GM21423 (cell line): Measurements from ENCODE around the gene LANCL1.

Experiments
- ATAC-seq: cut with Tn5 transposase; IDR thresholded peaks from one replicate; pipeline ENCODE4 v1.9.1; 2021; ENCODE audit warnings: mild to moderate bottlenecking, moderate library complexity; ENCODE audit not compliant: unreplicated experiment

The LANCL1 gene, protein sequence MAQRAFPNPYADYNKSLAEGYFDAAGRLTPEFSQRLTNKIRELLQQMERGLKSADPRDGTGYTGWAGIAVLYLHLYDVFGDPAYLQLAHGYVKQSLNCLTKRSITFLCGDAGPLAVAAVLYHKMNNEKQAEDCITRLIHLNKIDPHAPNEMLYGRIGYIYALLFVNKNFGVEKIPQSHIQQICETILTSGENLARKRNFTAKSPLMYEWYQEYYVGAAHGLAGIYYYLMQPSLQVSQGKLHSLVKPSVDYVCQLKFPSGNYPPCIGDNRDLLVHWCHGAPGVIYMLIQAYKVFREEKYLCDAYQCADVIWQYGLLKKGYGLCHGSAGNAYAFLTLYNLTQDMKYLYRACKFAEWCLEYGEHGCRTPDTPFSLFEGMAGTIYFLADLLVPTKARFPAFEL

DNA sequence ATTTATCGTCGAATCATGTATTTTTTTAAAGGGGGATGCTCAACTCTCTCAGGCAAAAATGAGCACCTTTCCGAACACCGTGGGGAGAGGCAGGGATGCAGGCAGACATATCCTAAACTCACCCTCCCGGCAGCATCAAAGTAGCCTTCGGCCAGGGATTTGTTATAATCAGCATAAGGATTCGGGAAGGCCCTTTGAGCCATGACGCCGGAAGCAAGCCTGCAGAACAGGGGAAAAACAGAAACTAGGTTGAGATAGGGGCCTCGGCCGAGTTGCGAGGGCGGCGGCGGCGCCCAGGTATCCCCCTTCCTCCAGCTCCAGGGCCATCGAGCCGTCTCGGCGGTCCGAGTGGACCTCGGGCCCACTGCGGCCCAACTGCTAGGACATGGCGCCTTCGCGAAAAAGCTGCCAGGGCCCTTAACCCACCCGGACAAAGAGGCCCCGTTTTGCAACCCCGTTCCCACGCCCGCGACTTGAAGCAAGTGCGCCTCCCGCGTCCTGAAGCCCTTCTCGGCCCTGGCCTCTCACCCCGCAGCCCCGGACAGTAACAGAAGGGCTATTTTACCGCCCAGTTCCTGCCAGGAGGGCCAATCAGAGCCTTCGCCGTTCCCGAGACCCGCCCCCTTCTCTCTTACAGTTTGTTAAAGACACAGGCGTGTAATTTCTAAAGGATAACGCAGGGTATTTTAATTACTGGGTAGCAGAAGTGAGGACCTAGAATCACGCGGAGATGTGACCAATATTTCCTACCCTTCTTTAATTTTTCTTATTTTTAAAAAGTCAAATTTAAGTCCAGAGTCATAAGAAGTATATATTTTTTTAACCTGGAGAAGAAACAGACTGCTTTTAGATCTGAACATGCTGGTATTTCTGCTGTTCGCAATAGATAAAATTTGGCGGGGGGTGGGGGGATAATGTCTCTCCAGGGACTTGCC is at the start of gene LANCL1:
Gene LANCL1 (minus strand): TSS at position 566 of the 935 bp plus-strand sequence. CDS start 363 bp downstream, at position 203.
- ATAC-seq, result peak; percentile 100

DNA sequence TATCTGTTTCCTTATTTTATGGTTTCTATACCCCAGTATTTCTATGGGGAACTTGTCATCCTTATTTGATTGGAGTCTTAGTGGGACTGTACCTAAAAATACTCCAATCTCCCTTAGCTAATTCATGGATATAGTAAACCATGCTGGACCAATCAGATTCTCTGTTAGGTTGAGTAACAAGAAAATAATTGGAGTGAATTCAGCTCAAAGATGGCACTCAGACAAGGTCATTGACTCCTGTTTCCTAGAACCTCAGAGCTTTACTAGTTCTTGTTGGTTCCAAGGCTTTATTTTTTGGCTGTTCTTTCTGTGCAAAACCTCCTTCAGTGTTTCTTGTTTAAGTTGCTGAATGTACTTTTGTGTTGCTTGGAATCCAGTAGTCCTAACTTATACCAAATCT is 48.0 kb upstream of the LANCL1 start:
- no peak for ATAC-seq

DNA sequence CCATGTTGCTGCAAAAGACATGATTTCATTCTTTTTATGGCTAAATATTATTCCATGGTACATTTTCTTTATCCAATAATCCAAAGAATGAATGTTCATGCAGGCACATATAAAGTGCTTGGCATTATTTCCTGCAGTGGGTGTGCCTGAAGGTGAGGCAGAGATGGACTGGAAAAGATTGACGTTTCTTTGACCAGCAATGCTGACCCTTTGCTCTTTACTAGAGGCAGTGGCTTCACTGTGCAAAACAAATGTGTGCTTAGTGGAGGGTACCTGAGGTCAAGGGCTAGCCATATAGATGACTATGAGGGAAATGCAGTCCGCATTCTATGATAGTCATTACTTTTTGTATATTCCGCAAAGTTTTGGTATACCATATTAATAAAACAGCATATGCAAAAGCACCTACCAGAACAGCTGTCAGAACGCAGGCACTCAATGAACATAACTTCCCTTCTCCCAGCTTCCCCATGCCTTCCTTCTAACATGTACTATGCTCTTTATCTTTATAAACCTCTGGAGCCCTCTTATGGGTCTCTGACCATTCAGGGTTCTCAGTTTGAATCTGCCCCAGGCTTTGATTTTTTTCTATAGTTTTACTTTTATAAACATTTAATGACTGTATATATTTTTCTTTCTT is 47.2 kb upstream of the LANCL1 start:
- ATAC-seq, result no peak

DNA sequence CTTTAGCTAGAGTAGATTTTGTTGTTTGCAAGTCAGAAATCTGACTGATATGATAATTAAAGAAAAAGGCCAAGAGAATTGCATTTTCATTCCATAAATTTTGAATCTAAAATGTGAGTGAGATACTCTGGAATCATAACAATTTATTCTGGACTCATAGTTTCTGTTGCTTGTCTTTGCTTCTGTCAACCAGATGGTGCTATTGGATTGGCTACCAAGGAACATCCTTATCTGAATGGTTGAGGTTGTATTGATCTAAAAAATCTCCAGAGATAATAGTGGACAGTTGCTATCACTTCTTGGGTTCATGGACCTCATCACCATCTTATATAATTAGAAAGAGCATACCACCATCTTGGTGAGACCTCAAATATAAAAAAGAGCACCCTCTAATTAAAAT is 45.8 kb upstream of the LANCL1 start:
- no peak for ATAC-seq

DNA sequence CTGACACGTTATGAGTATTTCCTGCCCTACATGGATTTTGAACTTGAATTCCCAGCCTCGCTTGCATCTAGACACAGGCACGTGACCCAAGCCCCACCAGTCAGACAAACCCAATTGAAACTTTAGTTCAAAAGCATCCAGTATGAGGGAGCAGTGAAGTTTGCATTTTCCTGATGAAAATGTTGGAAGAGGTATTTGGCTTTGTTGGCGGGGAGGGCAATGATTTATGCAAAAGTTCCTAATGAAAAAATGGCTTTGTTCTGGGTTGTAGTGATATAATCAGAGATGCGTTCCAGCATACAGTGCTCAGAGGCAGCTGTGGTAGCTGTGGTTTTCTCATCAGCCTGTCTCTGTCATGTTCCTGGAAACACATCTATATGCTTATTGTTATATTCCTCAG is 43.0 kb upstream of the LANCL1 start:
- ATAC-seq, result no peak

DNA sequence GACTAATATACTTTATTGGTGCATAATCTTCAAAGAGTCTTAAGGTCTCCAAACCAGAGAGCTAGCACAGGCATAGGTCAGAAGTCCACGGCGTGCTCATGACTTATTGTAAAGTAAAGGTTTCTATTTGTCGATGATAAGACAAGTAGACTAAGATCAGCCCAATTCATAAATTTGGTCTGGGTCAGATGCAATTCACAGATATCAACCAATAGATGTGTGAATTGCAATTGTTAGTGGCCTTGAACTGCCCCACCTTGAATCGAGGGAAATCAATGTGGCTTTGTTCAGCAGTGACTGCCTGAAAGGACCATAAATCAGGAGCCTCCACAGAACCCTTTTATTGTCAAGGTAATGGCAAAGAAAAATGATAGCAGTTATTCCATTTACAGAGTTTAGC is 40.7 kb upstream of the LANCL1 start:
- no peak for ATAC-seq

DNA sequence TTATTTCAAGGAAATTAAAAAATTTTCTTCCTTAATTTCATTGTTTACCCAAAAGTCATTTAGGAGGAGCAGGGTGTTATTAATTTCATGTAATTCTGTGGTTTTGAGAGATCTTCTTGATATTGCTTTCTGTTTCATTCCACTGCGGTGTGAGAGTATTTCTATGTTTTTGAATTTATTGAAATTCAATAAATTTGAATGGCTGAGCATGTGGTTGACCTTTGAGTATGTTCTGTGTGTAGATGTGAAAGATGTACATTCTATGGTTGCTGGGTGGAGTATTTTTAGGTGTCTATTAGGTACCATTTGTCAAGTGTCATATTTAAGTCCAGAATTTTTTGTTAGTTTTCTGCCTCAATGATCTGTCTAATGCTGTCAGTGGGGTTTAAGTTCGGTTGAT is 39.4 kb upstream of the LANCL1 start:
- no peak for ATAC-seq

DNA sequence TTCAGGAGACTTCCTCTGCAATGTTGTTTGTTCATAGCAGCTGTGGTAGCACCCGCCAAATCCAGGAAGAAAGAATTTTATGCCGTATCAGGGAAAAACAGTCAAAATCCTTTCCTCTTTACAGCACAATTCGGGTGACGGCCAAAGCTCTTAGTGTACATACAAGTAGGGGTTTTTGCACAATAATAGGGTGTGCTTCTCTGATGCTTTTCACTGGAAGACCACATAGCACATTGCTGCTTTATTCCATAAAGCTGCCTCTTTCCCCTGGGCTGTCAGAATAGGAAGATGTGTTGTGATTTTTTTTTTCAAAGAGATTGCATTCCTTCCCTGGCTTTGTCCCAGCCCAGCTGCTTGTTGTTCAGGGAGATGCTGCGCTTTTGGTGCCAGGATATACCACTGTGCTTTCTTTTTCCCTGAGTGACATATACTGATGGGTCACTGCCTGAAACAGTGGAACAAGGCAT is 27.2 kb upstream of the LANCL1 start:
- no peak for ATAC-seq

DNA sequence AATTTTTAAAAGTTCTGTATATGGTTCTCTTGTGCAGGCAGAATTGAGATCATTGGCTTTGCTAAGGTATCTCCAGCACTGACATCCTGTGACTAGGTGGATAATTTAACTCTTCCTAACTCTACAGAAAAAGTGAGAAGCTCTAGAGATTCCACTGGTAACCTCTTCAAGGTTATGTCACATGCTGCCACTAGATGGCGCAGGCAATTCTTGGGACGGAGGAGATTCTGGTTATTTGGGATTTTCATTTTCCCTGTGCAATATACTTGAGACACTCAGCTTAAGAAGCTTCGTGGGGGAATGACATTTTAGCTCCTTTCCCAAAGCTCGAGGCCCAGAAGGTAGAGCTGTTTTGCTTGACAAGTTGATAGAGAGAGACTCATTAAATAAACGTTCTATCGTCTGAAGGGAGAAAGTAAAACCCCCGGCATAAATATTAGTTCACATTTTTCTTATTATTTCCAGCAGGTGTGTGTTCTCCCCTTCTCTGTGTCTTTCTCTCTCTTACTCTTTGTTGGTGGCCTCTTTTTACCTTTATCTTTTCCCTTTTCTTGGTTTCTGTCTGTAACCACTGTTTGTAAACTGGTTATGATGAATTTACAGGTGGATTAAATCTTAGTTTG is 26.6 kb upstream of the LANCL1 start:
- ATAC-seq, result peak; percentile 90

DNA sequence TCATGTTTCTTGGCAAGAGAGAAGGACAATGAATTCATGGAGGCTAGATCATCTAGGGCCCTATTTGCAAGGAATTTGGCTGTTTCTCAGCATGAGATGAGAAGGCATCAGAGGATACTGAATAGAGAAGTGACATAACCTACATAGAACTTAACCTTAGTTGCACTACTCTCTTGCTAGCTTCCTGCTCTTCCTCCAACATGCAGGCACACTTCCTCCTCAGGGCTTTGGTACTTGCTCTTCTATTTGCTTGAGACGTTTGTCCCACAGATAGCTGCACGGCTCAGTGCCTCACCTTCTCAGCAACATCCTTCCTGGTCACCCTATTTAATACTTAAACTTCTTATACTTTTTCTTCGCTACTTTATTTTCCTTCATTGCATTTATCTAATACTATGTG is 20.0 kb upstream of the LANCL1 start:
- peak; percentile 96 for ATAC-seq

DNA sequence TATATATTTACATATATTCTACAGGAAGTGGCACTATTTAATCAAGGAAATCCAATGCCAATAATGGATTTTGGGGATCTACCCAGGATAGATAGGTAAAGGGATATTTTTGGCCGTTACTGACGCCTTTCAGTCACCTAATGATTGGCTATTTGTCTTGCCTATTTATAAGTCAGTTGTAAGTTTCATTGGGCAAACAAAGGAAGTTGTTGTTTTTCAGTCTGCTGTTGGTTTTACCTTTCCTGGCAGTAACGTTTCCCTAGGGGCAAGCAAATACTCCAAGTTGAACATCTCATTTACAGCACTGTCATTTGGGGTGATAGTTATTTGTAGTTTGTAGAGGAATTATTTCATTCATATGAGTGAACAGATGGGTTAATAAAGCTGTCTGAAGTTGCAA is 17.0 kb upstream of the LANCL1 start:
- ATAC-seq, result no peak

DNA sequence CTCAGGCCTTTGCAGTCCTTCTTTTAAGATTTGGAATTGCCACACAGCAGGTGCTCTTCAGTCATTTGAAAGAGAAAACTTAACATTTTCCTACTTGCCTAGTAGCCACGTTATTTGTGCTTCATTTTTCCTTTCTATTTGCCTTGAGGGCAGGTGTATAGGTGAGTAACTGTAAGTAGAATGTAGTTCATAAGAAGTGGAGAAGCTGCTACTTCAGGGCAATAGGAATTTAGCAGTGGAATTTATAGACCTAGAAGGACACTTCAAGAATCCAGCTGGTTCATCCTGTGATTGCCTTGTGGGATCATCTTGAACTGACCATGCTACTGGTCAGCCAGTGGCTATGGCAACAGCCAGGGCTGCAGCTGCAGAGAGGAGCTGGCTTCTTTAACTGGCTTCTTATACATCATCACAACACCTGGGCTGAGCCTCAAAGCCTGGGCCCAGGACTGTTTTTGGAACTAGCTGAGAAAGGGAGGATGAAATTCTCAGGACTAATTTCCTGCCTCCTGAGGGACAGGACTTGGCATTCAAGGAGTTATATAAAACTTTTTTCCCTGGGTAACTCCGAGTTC is 5.1 kb upstream of the LANCL1 start:
- no peak for ATAC-seq

DNA sequence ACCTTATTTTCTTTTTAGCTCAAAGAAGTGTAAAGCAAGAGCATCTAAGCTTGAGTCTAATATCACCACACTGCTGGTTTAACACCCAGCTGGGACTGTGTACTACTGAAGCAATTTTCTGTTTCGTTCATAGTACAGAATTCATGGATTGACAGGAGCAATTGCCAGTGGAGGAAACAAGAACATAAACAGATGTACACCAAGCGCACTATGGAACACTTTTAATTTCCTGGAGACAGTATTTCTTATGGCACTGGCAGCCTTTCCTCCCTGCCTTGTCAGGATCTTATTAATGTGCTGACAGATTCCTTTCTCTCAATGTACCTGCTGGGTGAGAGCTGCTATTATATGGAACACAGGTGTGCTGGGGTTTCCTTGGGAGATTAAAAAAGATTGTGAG is 4.2 kb upstream of the LANCL1 start:
- ATAC-seq, result no peak

DNA sequence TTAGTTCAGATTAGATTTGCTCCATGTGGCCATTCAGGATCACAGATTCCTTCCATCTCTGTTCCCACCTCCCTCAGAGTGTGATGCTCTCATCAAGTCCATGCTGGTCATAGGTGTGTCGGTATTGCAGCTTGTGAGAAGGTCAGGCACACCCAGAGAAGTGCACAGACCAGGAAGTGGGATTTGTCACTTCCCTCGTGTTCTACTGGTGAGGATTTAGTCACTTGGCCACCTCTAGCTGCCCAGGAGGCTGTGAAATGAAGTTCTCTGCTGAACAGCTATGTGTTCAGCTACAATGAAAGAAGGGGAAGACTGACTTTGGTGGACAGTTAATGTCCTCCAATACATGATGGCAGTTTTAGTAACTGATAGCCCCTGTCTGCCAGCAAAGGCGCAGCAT is 3.5 kb upstream of the LANCL1 start:
- ATAC-seq, result no peak

DNA sequence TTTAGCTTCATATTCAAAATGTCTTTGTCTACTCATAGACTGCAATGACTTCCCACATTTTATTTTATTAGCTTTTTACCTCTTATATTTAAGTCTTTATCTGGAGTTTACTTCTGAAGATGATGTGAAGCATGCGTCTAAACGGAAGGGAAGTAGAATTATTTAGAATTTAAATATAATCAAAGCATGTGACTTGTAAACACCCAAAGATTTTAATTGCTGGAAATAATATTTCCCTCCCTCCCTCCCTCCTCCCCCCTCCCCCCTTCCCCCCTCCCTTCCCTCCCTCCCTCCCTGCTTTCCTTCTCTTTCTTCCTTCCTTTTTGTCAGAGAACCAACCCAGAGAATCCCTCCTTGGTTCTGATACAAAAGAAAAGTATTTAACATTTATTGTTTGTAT is 2.1 kb upstream of the LANCL1 start:
- ATAC-seq, result no peak

DNA sequence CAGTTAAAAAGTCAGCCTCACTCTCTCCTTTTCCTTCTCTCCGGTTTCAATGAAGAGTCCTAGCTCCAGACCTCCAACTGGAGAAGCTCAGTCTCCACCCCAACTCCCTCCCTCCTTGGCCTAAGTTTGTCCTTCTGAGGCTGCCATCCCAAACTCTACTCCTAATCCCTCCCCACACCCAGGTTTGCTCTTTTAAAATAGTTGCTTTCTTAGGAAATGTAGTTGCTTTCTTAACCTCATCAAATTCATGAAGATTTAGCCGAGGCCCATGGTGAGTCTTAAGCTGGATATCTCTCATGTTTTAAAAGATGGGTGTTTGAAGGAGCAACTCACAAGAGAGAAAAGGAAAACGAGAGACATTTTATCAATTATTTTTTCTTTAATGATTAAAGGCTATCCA is 937 bp upstream of the LANCL1 start:
- no peak for ATAC-seq

DNA sequence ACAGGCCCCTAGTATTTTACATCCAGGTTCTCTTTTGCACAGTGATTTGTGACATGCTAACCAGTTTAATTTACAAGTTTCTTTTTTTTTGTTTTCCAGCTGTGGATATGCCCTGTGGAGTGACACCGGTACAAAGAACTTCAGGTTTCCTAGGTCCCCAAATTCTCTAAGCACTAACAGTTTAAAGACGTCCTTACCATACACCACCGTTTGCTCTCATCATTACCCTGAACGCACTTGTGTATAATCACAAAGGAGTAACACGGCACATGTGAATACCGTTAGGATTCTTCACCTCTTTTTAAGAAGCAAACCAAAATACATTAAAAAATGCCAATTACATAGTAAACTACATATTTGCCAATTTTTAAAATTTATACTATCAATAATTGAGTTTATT is 853 bp downstream of the LANCL1 start:
- no peak for ATAC-seq

DNA sequence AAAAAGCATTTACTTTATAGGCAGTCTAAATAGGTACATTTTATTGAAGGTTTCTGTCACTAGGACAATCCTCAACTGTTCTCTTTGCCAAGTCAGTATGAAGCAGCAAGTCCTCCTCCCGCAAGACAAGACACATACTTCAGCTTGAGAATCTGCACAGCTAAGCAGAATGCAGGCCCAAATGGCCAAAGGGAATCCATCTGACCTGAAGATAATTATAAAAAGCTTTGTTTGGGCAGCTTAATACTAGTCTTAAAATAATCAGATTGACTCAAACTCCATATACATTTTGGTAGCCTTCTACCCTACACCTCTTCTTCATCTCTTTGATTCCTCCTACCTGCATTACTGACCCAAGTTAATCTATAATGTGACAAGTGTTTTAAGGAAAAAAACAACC is 1.8 kb downstream of the LANCL1 start:
- no peak for ATAC-seq

DNA sequence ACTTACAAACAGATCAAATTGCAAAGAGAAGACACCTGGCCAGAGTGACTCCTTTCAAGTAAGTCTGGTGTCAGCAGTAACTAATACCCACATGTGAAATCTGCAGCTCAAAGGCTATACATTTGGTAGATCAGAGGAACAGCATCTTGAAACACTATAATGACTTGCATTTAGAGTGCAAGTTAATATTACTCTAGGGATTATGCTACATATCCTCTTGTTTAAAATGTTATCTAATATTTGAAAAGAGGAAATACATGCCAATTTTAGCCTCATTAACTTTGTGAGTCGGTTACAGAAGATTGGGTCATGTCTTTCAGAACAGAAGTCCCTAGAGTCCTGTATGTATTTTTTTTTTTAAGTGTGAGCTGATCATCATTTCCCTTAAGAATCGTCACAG is 15.2 kb downstream of the LANCL1 start:
- ATAC-seq, result peak; percentile 64
